KG1 (cell line): ENCODE results near the gene SSBP4.
"Not testable (repeated sequence)": the region's sequence is repeated elsewhere in the genome, so short reads cannot be mapped to it uniquely, and the experiment has no call there.

Source experiments
- DNase-seq: peaks from one replicate; lab custom pipeline; 2025; lab: John Stamatoyannopoulos, UW

The SSBP4 gene

DNA sequence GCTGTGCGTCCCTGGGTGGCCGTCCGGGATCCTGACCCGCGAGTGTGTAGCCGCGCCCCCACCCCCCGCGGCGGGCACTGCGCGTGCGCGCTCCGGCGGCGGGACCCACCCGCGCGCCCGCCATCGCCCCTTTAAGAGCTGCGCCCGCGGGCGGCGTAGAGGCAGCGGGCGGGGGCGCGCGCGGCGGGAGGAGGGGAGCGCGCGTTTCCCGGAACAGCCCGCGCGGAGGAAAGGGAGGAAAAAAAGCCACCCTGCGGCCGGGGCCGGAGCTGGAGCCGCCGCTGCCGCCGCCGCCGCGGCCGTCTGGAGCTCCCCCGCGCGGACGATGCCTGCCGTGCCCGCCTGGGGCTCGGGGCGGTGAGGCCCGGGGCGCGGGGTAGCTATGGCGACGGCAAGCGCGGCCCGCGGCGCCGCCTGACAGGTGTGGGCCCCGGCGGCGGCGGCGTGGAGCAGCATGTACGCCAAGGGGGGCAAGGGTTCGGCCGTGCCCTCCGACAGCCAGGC lies at the start of gene SSBP4:
Gene SSBP4, plus strand, starts transcription at position 204 of the 504 bp plus-strand sequence. Its CDS starts 251 bp downstream, at position 455.
- peak; percentile 58 for DNase-seq

DNA sequence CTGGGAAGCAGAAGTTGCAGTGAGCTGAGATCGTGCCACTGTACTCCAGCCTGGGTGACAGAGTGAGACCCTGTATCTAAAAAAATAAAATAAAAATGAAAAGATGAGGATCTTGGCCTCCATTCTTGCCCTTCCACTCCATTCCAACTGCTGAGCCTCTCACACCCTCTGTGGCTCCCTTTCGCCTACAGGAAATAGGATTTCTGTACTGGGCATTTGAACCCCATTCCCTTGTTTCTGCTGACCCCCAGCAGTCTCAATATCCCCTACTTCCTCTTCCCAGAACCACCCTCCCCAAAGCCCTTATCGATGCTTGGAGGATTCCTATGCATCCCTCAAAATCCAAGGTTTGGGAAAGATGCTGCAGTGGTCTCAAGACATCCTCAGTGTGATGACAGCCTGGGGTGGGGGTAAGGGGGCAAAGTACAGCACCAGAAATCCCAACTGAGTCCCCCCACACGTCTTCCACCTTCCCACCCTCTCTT lies 45.7 kb upstream of the SSBP4 start:
- no peak for DNase-seq

DNA sequence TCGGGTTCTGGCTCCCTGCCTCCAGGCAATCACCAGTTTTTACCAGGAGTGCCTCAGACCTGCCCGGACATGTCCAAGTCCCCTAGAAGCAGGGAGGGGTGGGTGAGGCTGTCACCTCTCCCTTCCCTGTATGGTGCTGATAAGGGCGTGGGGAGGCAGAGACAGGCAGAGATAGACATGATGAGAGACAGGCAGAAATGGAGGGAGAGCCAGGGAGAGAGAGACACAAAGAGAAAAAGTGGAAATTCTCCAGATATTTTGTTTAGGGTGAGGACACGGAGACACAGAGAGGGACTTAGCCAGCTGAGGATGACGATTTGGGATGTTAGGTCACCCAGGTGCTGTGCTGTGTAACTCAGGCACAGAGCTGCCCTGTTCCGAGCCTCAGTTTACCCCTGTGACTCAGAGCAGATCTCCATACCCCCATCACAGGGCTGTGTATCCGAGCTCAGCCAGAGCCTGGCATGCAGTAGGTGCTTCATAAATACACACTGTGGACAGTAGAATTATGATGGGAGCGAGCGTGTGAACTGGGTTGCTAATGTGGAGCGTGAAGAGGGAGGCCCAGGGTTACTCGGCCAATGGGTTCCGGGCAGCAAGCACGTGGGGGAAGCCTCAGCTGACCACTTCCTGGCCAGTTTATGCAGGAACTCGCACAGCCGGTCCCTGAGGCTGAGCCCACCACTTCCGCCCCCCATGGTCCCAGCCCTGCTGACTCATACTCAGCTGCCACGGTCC lies 45.1 kb upstream of the SSBP4 start:
- peak; percentile 85 for DNase-seq

DNA sequence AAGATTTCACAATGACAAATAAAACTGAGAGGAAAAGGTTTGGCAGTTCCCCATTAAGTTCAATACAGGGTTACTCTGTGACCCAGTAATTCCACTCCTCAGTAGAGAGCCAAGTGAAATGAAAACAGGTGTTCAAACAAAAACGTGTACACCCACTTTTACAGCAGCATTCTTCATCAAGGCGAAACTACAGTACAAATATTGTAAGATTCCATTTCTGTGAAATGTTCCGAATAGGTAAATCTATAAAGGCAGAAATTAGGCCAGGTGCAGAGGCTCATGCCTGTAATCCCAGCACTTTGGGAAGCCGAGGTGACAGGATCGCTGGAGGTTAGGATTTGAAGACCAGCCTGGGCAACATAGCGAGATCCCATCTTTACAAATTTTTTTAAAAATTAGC lies 42.2 kb upstream of the SSBP4 start:
- DNase-seq = no peak

DNA sequence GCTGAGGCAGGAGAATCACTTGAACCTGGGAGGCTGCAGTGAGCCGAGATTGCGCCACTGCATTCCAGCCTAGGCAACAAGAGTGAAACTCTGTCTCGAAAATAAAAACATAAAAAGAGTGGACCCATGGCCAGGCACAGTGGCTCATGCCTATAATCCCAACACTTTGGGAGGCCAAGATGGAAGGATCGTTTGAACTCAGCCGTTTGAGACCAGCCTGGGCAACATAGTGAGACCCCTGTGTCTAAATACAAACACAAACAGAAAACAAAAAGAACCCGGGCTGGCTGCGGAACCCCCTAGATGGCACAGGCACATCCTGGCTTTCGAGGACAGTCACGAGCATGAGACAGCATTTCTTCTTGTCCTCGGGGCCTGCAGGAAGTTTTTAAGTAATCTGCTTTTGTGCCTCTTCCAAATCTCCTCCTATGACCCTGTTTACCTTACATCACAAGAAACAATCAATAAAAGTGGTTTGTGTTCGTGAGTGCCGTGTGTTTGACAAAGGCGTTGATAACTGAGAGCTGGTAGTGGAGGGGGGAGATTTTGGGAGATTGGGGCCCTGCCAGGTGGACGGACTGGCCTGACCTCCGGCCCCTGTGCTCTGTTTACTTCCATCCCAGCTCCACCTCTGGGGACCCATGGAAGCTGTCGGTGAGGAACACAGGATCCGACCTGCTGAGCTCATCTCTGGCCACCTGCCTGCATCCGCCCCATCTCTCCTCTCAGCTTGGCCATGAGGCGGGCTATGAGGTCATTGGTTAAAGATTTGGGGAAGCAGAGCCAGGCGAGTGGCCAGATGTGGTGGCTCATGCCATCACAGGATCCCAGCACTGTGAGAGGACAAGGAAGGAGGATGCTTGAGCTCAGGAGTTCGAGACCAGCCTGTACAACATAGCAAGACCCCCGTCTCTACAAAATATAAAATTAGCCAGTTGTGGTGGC lies 39.1 kb upstream of the SSBP4 start:
- no peak for DNase-seq

DNA sequence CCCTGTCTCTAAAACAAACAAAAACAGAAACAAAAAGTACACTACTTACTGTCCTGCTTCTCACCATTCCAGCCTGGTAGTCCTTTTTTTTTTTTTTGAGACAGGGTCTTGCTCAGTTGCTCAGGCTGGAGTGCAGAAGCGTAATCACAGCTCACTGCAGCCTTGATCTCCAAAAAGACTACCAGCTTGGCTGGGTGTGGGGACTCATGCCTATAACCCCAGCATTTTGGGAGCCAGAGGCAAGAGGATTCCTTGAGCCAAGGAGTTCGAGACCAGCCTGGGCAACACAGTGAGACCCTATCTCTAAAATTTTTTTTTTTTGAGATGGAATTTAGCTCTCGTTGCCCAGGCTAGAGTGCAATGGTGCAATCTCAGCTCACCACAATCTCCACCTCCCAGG lies 38.4 kb upstream of the SSBP4 start:
- DNase-seq = no peak

DNA sequence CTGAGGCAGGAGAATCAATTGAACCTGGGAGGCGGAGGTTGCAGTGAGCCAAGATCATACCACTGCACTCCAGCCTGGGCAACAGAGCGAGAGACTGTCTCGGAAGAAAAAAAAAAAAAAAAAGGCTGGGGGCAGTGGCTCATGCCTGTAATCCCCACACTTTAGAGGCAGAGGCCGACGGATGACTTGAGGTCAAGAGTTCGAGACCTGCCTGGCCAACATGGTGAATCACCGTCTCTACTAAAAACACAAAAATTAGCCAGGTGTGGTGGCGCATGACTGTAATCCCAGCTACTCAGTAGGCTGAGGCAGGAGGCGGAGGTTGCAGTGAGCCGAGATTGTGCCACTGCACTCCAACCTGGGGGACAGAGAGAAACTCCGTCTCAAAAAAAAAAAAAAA lies 35.6 kb upstream of the SSBP4 start:
- DNase-seq = not testable (repeated sequence)

DNA sequence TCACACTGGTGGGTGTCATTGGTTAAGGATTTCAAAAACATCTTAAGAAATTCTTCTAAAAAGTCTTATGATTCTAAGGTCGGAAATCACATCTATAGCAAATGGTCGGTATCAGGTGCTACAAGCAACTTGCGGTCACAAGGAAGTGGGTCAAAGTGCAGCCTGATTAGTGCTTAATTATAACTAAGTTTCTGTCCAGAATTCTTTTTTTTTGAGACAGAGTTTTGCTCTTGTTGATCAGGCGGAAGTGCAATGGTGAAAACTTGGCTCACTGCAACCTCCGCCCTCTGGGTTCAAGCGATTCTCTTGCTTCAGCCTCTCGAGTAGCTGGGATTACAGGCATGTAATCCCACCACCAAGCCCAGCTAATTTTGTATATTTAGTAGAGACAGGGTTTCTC lies 34.4 kb upstream of the SSBP4 start:
- no peak for DNase-seq

DNA sequence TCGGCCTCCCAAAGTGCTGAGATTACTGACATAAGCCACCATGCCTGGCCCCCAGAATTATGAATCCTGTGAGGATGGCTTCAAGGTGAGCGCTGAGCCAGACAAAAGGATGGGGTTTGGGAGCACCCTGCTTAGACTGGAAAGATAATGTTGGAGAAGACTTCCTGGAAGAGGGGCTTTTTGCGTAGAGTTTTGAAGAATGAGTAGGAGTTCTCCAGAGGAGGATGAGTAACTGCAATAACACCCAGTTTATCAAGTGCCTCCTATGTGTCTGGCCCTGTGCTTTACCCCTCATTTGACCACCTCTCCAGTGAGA lies 33.9 kb upstream of the SSBP4 start:
- no peak for DNase-seq

DNA sequence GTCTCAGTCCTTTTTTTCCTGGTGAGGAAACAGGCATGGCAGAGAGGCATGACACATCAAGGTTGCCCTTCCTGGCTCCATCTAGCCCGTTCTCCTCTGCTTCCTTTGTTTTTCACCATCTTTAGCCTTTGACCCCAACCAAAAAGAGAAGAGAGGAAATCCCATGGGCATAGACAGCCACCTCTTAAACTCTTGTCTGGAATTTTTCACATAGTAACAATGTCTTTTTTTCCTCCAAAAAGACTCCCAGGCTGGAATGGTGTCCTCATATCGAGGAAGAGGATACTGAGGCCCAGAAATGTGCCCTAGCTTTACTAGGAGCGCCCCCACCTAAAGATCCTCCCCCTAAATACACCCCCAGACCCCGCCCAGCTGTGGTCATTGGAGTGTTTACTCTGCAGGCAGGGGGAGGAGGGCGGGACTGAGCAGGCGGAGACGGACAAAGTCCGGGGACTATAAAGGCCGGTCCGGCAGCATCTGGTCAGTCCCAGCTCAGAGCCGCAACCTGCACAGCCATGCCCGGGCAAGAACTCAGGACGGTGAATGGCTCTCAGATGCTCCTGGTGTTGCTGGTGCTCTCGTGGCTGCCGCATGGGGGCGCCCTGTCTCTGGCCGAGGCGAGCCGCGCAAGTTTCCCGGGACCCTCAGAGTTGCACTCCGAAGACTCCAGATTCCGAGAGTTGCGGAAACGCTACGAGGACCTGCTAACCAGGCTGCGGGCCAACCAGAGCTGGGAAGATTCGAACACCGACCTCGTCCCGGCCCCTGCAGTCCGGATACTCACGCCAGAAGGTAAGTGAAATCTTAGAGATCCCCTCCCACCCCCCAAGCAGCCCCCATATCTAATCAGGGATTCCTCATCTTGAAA lies 33.3 kb upstream of the SSBP4 start, which contains the start of gene GDF15:
Gene GDF15, plus strand, starts transcription at position 484 of the 868 bp plus-strand sequence. Its CDS starts 32 bp downstream, at position 516.
- DNase-seq = no peak

DNA sequence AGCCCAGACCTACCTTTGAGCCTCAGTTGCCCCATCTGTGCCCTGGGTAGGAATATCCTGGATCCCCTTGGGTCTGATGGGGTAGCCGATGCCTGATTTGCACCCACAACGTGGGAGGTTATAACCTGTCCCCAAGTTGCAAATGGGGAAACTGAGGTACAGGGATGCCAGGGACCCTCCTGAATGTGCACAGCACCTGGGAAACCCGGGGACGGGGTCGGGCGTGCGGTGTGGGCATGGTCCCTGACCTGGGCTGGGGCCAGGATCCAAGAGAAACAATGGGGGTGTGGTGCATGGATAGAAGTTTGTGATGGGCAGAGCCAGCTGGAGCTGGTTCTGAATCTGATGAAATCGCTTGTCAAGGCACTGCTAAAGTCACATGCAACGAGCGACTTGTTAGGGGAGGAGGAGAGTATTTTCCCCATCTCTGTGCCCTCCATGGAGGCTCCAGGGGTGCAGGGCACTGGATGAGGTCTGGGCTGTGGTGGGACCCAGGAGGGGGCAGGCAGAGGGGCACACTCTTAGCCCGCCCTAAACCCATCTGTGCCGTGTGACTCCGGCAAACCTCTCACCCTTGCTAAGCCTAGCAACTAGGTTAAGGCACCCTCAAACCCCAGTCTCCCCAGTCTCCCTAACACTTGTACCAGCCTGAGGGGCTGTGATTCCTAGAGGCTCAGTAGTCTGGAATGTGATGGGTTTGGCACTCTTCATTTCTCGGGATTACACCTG lies 32.5 kb upstream of the SSBP4 start:
- no peak for DNase-seq

DNA sequence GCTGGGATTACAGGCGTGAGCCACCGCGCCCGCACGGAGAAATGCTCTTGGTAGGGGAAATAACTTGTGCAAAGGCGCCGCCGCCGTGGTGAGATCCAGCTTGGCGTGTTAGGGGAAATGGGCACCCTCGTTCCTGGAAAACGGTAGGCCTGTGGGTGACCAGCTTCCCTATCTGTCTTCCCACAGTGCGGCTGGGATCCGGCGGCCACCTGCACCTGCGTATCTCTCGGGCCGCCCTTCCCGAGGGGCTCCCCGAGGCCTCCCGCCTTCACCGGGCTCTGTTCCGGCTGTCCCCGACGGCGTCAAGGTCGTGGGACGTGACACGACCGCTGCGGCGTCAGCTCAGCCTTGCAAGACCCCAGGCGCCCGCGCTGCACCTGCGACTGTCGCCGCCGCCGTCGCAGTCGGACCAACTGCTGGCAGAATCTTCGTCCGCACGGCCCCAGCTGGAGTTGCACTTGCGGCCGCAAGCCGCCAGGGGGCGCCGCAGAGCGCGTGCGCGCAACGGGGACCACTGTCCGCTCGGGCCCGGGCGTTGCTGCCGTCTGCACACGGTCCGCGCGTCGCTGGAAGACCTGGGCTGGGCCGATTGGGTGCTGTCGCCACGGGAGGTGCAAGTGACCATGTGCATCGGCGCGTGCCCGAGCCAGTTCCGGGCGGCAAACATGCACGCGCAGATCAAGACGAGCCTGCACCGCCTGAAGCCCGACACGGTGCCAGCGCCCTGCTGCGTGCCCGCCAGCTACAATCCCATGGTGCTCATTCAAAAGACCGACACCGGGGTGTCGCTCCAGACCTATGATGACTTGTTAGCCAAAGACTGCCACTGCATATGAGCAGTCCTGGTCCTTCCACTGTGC lies 30.9 kb upstream of the SSBP4 start:
- peak; percentile 70 for DNase-seq

DNA sequence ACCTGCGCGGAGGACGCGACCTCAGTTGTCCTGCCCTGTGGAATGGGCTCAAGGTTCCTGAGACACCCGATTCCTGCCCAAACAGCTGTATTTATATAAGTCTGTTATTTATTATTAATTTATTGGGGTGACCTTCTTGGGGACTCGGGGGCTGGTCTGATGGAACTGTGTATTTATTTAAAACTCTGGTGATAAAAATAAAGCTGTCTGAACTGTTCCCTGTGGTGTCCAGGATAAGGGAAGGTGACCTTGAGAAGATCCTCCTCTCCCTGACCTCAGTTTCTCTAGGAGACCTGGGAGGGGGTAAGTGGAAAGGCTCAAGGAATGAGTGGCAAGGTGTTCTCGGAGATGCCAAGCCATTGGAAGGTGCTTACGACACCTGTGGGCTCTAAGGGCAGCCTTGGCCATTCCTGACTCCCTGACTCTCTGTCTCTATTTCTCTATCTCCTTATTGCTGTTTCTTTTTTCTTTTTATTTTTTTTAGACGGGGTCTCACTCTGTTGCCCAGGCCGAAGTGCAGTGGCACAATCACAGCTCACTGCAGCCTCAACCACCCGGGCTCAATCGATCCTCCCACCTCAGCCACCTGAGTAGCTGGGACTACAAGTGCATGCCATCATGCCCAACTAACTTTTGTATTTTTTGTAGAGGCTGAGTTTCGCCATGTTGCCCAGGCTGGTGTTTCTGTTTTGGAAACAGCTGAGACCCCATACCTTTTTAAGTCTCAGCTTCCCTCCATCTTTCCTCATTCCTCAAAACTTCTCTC lies 30.1 kb upstream of the SSBP4 start:
- DNase-seq = no peak

DNA sequence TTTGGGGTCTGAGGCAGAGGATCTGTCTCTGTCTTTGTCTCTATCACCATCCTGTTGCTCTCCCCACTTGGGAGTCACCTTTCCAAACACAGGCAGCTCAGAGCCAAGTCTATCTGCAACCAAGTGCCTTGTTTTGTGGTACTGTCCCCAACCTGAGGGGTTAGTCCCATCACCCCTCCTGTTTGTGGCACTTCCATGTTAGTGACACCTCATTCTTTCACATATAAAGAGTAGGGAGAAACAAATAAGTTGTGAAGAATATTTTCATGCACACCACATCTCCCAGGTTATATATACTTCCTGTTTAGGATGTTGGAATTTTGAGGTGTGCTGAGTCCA lies 29.5 kb upstream of the SSBP4 start:
- no peak for DNase-seq

DNA sequence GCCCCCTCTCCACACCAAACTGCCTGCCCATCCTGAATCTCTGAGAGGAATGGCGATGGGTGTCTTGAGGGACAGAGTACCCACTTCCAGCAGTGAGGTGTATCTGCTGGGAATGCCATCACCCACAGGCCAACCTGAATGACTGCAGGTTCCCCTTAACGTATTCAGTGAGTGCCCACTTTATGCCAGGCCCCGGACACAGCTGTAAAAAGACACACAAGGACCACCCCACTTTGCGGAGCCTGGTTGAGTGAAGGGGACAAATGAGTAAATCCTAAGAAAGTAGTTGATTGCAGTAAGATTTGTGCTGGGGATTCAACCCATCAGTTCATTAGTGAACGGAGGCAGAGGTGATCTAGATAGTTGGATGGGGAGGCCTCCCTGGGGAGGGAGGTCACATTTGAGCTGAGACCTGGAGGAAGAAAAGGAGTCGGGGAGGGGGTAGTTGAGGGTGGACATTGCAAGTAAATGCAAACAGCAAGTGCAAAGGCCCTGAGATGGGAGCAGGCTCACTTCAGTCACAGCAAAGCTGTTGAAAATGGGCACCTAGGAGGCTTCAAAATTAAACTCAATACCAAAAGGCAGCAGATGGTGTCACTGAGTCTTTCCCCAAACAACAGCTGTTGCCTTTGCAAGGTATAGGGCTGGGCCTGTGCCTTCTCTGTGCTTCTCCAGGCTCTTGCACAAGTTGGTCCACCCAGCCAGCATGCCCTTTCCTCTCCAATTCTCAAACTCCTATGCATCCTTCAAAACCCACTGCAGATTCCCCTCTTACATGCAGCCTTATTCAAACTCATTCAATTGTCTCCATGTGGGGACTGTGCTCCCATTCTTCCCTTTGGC lies 28.9 kb upstream of the SSBP4 start:
- DNase-seq = no peak

DNA sequence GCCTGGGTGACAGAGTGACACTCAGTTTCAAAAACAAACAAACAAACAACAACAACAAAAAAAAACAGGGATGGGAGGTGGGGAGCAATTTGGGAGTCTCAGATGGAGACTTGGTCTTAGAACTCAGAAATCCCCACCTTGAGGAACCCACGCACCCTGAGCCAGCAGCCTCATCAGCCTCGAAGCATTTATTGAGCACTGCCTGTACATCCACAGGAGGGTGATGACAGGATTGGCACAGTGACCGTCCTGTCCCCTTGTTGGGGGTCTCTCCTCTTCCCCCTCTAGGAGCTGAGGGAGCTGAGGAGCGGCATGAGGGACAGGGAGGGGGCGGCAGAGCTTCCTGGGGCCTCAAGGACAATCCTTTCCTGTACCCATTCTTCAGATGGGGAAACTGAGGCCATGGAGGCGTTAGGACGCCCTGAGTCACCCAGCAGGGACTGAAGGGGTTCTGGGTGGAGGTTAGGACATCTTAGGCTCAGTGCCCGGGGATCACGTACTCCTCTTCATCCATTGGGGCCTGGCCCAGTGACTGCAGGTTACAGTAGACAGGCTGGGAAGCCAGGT lies 27.6 kb upstream of the SSBP4 start:
- DNase-seq = no peak

DNA sequence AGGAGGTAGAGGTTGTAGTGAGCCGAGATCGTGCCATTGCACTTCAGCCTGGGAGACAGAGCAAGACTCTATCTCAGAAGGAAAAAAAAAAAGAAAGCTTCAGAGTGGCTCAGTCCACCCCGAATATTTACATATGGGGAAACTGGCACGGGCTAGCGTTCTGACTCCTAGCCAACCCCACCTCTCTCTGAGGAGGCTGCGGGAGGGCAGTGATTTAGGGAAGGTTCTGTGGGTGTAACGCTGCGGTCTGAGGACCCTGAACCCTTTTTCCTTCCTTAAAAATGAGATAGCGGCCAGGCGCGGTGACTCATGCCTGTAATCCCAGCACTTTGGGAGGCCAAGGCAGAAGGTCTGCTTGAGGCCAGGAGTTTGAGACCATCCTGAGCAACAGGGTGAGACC lies 26.8 kb upstream of the SSBP4 start:
- DNase-seq = no peak

DNA sequence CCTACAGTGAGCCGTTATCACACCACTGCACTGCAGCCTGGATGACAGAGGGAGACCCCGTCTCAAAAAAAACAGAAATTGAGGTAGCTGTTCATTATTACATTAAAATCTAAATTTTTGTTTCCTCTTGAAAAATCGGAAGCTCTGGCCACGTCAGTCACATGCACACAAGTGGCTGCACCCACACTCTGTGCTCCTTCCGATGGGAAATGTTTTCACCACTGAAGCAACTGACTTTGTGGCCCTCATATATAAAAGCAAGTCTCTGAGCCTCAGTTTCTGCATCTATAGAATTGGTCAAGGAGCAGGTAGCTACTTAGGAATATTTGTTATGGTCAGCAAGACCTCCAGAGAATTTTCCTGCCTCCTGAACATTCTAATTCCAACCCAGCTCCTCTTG lies 26.3 kb upstream of the SSBP4 start:
- no peak for DNase-seq
